ENCODE results near the gene PPP1R3F.

The PPP1R3F gene

GRCh38 chrX:49284212-49284611, 14.6 kb downstream of the PPP1R3F start:
- Histone ChIP-seq H3K4me1 (ENCODE audit: insufficient read depth, low read length) (no peaks in the 10 kb centered on the region), H3K4me2 (ENCODE audit: insufficient read depth, low read length) (no peak overlapping the region), H2AFZ (ENCODE audit: low read depth, low read length) (no peak overlapping the region), H3K27me3 (ENCODE audit: insufficient read depth, low read length, poor library complexity) (no peaks in the 10 kb centered on the region), H3K36me3 (ENCODE audit: insufficient read depth, low read length) (no peaks in the 10 kb centered on the region), H3K4me3 (ENCODE audit: low read depth in 1 of 2, low read length in 2 of 2) (no peak overlapping the region), H4K20me1 (ENCODE audit: insufficient read depth, low read length) (no peaks in the 10 kb centered on the region), H3K79me2 (ENCODE audit: insufficient read depth, low read length) (no peaks in the 10 kb centered on the region), H3K9me3 (ENCODE audit: insufficient read depth, low read length, severe bottlenecking) (no peaks in the 10 kb centered on the region), H3K9ac (ENCODE audit: low read depth, low read length) (no peak overlapping the region), H3K27ac (ENCODE audit: low read length) (no peak overlapping the region)
- DNase-seq (no peak), ATAC-seq (ENCODE audit: insufficient read depth, low read depth) (no peak)
- TF ChIP-seq CTCF (IDR thresholded peaks at IDR 0.05; ENCODE audit: borderline replicate concordance, extremely low read depth, low read length, poor library complexity, severe bottlenecking) (no peak), EZH2 (IDR thresholded peaks at IDR 0.05; ENCODE audit: borderline replicate concordance, low read depth, low read length, severe bottlenecking) (no peak)

- H3K79me2 ChIP-seq (ENCODE audit: insufficient read depth, low read length): no peaks in the 10 kb centered on the region
- no peak overlapping the region for H3K9ac ChIP-seq (ENCODE audit: low read depth, low read length)
- H3K27me3 ChIP-seq (ENCODE audit: insufficient read depth, low read length, poor library complexity): no peaks in the 10 kb centered on the region
- ATAC-seq (ENCODE audit: insufficient read depth, low read depth): no peak
- H3K27ac ChIP-seq (ENCODE audit: low read length): no peak overlapping the region
- no peaks in the 10 kb centered on the region for H3K9me3 ChIP-seq (ENCODE audit: insufficient read depth, low read length, severe bottlenecking)
- DNase-seq: no peak
- H4K20me1 ChIP-seq (ENCODE audit: insufficient read depth, low read length): no peaks in the 10 kb centered on the region
- no peak for TF ChIP-seq CTCF (IDR thresholded peaks at IDR 0.05; ENCODE audit: borderline replicate concordance, extremely low read depth, low read length, poor library complexity, severe bottlenecking)
- TF ChIP-seq EZH2 (IDR thresholded peaks at IDR 0.05; ENCODE audit: borderline replicate concordance, low read depth, low read length, severe bottlenecking): no peak
- H3K4me3 ChIP-seq (ENCODE audit: low read depth in 1 of 2, low read length in 2 of 2): no peak overlapping the region
- H3K4me1 ChIP-seq (ENCODE audit: insufficient read depth, low read length): no peaks in the 10 kb centered on the region
- H3K36me3 ChIP-seq (ENCODE audit: insufficient read depth, low read length): no peaks in the 10 kb centered on the region
- no peak overlapping the region for H2AFZ ChIP-seq (ENCODE audit: low read depth, low read length)
- no peak overlapping the region for H3K4me2 ChIP-seq (ENCODE audit: insufficient read depth, low read length)
These were observed 16.5 kb downstream of the PPP1R3F start for GRCh38 chrX:49286136-49286535.

DNA sequence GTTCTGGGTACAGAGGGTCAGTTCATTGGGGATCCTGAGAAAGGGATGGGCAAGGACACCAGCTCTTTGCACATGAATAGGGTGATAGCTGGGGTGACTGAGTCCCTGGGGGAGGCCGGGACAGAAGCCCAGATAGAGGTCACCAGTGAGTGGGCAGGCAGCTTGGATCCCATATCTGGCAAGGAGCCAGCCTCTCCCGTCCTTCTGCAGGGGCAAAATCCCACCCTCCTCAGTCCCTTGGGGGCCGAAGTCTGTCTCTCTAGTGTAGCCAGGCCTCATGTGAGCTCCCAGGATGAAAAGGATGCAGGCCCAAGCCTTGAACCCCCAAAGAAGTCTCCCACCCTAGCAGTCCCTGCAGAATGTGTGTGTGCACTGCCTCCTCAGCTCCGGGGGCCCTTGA, 17.0 kb downstream of the PPP1R3F start:
- Histone ChIP-seq H3K4me2 (ENCODE audit: insufficient read depth, low read length) (no peak overlapping the region), H3K4me1 (ENCODE audit: insufficient read depth, low read length) (no peaks in the 10 kb centered on the region), H4K20me1 (ENCODE audit: insufficient read depth, low read length) (no peaks in the 10 kb centered on the region), H3K27ac (ENCODE audit: low read length) (no peak overlapping the region), H3K9ac (ENCODE audit: low read depth, low read length) (no peak overlapping the region), H3K36me3 (ENCODE audit: insufficient read depth, low read length) (no peaks in the 10 kb centered on the region), H3K27me3 (ENCODE audit: insufficient read depth, low read length, poor library complexity) (no peaks in the 10 kb centered on the region), H3K4me3 (ENCODE audit: low read depth in 1 of 2, low read length in 2 of 2) (no peak overlapping the region), H2AFZ (ENCODE audit: low read depth, low read length) (no peak overlapping the region), H3K79me2 (ENCODE audit: insufficient read depth, low read length) (no peaks in the 10 kb centered on the region), H3K9me3 (ENCODE audit: insufficient read depth, low read length, severe bottlenecking) (no peaks in the 10 kb centered on the region)
- TF ChIP-seq CTCF (IDR thresholded peaks at IDR 0.05; ENCODE audit: borderline replicate concordance, extremely low read depth, low read length, poor library complexity, severe bottlenecking) (no peak), EZH2 (IDR thresholded peaks at IDR 0.05; ENCODE audit: borderline replicate concordance, low read depth, low read length, severe bottlenecking) (no peak)
- DNase-seq: no peak
- ATAC-seq (ENCODE audit: insufficient read depth, low read depth): no peak

- Histone ChIP-seq H3K4me1 (ENCODE audit: insufficient read depth, low read length) (no peaks in the 10 kb centered on the region), H3K9me3 (ENCODE audit: insufficient read depth, low read length, severe bottlenecking) (no peaks in the 10 kb centered on the region), H3K36me3 (ENCODE audit: insufficient read depth, low read length) (no peaks in the 10 kb centered on the region), H3K27me3 (ENCODE audit: insufficient read depth, low read length, poor library complexity) (no peaks in the 10 kb centered on the region), H4K20me1 (ENCODE audit: insufficient read depth, low read length) (no peaks in the 10 kb centered on the region), H2AFZ (ENCODE audit: low read depth, low read length) (no peak overlapping the region), H3K27ac (ENCODE audit: low read length) (no peak overlapping the region), H3K4me2 (ENCODE audit: insufficient read depth, low read length) (no peak overlapping the region), H3K9ac (ENCODE audit: low read depth, low read length) (no peak overlapping the region), H3K79me2 (ENCODE audit: insufficient read depth, low read length) (no peaks in the 10 kb centered on the region), H3K4me3 (ENCODE audit: low read depth in 1 of 2, low read length in 2 of 2) (no peak overlapping the region)
- DNase-seq (no peak), ATAC-seq (ENCODE audit: insufficient read depth, low read depth) (no peak)
- TF ChIP-seq EZH2 (IDR thresholded peaks at IDR 0.05; ENCODE audit: borderline replicate concordance, low read depth, low read length, severe bottlenecking) (no peak), CTCF (IDR thresholded peaks at IDR 0.05; ENCODE audit: borderline replicate concordance, extremely low read depth, low read length, poor library complexity, severe bottlenecking) (no peak)
These were observed 18.1 kb downstream of the PPP1R3F start for GRCh38 chrX:49287665-49288064.
